Measurements from ENCODE around the gene SORT1.

DNA sequence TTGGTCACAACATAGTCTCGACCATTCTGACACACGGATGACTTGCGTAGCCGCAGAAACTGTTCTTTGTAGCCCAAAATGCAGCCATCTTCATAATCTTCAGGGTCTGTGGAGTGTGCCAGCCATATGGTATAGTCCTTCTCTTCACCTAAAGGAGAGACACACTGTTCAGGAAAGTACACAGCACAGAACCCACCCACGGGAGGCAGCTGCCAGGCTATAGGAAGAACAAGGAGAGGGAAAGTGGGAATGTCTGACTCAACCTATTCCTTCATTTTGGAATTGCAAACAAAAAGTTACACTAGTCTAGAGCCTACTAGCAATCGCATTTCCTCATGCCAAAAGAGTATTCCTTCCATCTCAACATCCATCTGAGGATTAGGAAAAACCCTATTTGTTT lies 74.7 kb downstream of the SORT1 start:
- TF ChIP-seq ZNF670 (CRISPR knock-in tag; IDR thresholded peaks at IDR 0.05; ENCODE audit: borderline replicate concordance) (no peak), KAT2B (IDR thresholded peaks at IDR 0.05; ENCODE audit: borderline replicate concordance, low read depth, low read length) (no peak), STAT5B (CRISPR knock-in tag; IDR thresholded peaks at IDR 0.05) (no peak), CTCF (CRISPR knock-in tag; IDR thresholded peaks at IDR 0.05) (no peak), RAD51 (IDR thresholded peaks at IDR 0.05; ENCODE audit: borderline replicate concordance) (no peak), GPBP1L1 (CRISPR knock-in tag; IDR thresholded peaks at IDR 0.05) (no peak), REST (IDR thresholded peaks at IDR 0.05; ENCODE audit: borderline replicate concordance in 1 of 2, low read depth in 1 of 2, low read length in 2 of 2) (no peak), FOSL1 (CRISPR knock-in tag; IDR thresholded peaks at IDR 0.05; ENCODE audit: borderline replicate concordance) (no peak), GATAD1 (CRISPR knock-in tag; IDR thresholded peaks at IDR 0.05) (no peak)
- TF ChIP-seq, protein P1, sequence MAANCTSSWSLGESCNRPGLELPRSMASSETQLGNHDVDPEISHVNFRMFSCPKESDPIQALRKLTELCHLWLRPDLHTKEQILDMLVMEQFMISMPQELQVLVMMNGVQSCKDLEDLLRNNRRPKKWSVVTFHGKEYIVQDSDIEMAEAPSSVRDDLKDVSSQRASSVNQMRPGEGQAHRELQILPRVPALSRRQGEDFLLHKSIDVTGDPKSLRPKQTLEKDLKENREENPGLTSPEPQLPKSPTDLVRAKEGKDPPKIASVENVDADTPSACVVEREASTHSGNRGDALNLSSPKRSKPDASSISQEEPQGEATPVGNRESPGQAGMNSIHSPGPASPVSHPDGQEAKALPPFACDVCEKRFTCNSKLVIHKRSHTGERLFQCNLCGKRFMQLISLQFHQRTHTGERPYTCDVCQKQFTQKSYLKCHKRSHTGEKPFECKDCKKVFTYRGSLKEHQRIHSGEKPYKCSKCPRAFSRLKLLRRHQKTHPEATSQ (CRISPR knock-in tag; IDR thresholded peaks at IDR 0.05; ENCODE audit: borderline replicate concordance), result no peak
